ENCODE data around the gene FSTL4. TPM values are rescaled to one million over a fixed set of nuclear protein-coding genes. Genes with fewer than 3 reads are reported as not detected.

The FSTL4 gene
- total RNA-seq, 1 experiment from 2014 or later = not detected

- Histone ChIP-seq H3K9me2 (ENCODE audit: insufficient read depth) (no peaks in the 10 kb centered on the region), H3K4me2 (no peak overlapping the region), H3K36me3 (ENCODE audit: low read depth) (no peaks in the 10 kb centered on the region), H3K79me2 (ENCODE audit: low read depth) (no peaks in the 10 kb centered on the region), H3K27me3 (ENCODE audit: insufficient read depth, low read depth) (no peaks in the 10 kb centered on the region), H3K9me3 (ENCODE audit: insufficient read depth, low read depth) (no peaks in the 10 kb centered on the region), H2AFZ (no peak overlapping the region), H4K20me1 (ENCODE audit: insufficient read depth) (no peaks in the 10 kb centered on the region), H3F3A (ENCODE audit: insufficient read depth, low read depth) (no peaks in the 10 kb centered on the region), H3K27ac (no peak overlapping the region), H3K4me1 (replicated peaks; ENCODE audit: insufficient read depth) (peaks cover 8% of the 10 kb centered on the region), H3K4me3 (no peak overlapping the region)
- POLR2A ChIA-PET (ENCODE audit: unreplicated experiment) = no interaction called here
- CTCF ChIA-PET = no interaction called here
- BruUV-seq (replicated peaks) = no TSS peak
- TF ChIP-seq CTCF (conservative IDR thresholded peaks at IDR 0.05) = no peak
- no peak for TF ChIP-seq EZH2 (IDR thresholded peaks at IDR 0.05; ENCODE audit: low read depth)
- intact Hi-C loops (cut with micrococcal nuclease; ENCODE audit: unreplicated experiment) = no loop called here
- no peak for DNase-seq
Observed at GRCh38 chr5:133261993-133262392, 350.3 kb downstream of the FSTL4 start.

- no peaks in the 10 kb centered on the region for H3K27me3 ChIP-seq (ENCODE audit: insufficient read depth, low read depth)
- peaks cover 8% of the 10 kb centered on the region for H3K4me1 ChIP-seq (replicated peaks; ENCODE audit: insufficient read depth)
- no peak overlapping the region for H2AFZ ChIP-seq
- DNase-seq = no peak
- no peak overlapping the region for H3K4me3 ChIP-seq
- H3F3A ChIP-seq (ENCODE audit: insufficient read depth, low read depth) = no peaks in the 10 kb centered on the region
- intact Hi-C loops (cut with micrococcal nuclease; ENCODE audit: unreplicated experiment) = no loop called here
- no peaks in the 10 kb centered on the region for H3K9me3 ChIP-seq (ENCODE audit: insufficient read depth, low read depth)
- H3K4me2 ChIP-seq = no peak overlapping the region
- no peaks in the 10 kb centered on the region for H3K36me3 ChIP-seq (ENCODE audit: low read depth)
- H3K9me2 ChIP-seq (ENCODE audit: insufficient read depth) = no peaks in the 10 kb centered on the region
- no peaks in the 10 kb centered on the region for H3K79me2 ChIP-seq (ENCODE audit: low read depth)
- ChIA-PET CTCF (no interaction called here), POLR2A (ENCODE audit: unreplicated experiment) (no interaction called here)
- no peaks in the 10 kb centered on the region for H4K20me1 ChIP-seq (ENCODE audit: insufficient read depth)
- H3K27ac ChIP-seq = no peak overlapping the region
- no TSS peak for BruUV-seq (replicated peaks)
- TF ChIP-seq EZH2 (IDR thresholded peaks at IDR 0.05; ENCODE audit: low read depth) (no peak), CTCF (conservative IDR thresholded peaks at IDR 0.05) (no peak)
Observed at GRCh38 chr5:133260715-133261114, 351.6 kb downstream of the FSTL4 start.

- TF ChIP-seq CTCF (conservative IDR thresholded peaks at IDR 0.05) (no peak), EZH2 (IDR thresholded peaks at IDR 0.05; ENCODE audit: low read depth) (no peak)
- no peaks in the 10 kb centered on the region for H3K36me3 ChIP-seq (ENCODE audit: low read depth)
- intact Hi-C loops (cut with micrococcal nuclease; ENCODE audit: unreplicated experiment) = no loop called here
- no peaks in the 10 kb centered on the region for H3K9me2 ChIP-seq (ENCODE audit: insufficient read depth)
- H3K9me3 ChIP-seq (ENCODE audit: insufficient read depth, low read depth) = no peaks in the 10 kb centered on the region
- H2AFZ ChIP-seq = no peak overlapping the region
- no peaks in the 10 kb centered on the region for H3K79me2 ChIP-seq (ENCODE audit: low read depth)
- CTCF ChIA-PET = no interaction called here
- H3K27ac ChIP-seq = no peak overlapping the region
- no peak for DNase-seq
- no peaks in the 10 kb centered on the region for H4K20me1 ChIP-seq (ENCODE audit: insufficient read depth)
- no peak overlapping the region for H3K4me3 ChIP-seq
- POLR2A ChIA-PET (ENCODE audit: unreplicated experiment) = no interaction called here
- H3K27me3 ChIP-seq (ENCODE audit: insufficient read depth, low read depth) = no peaks in the 10 kb centered on the region
- peaks cover 8% of the 10 kb centered on the region for H3K4me1 ChIP-seq (replicated peaks; ENCODE audit: insufficient read depth)
- no TSS peak for BruUV-seq (replicated peaks)
- no peak overlapping the region for H3K4me2 ChIP-seq
- no peaks in the 10 kb centered on the region for H3F3A ChIP-seq (ENCODE audit: insufficient read depth, low read depth)
Observed at GRCh38 chr5:133259199-133259997, 352.9 kb downstream of the FSTL4 start.
